ENCODE data around the gene CD99. TPM values are rescaled to one million over a fixed set of nuclear protein-coding genes. Genes with fewer than 3 reads are reported as not detected.
"Not testable (repeated sequence)": the region's sequence is repeated elsewhere in the genome, so short reads cannot be mapped to it uniquely, and the experiment has no call there.

Gene CD99
- total and polyA plus RNA-seq, 8 donors: 64.5 to 432 (median 134) TPM

- H3K36me3 ChIP-seq: no peaks in the 10 kb centered on the region
- no peak for ATAC-seq
- no peaks in the 10 kb centered on the region for H3K27me3 ChIP-seq
- DNase-seq: no peak
- intact Hi-C loops (cut with DNase I): no loop called here
- no peak for TF ChIP-seq CTCF (IDR thresholded peaks at IDR 0.05)
- peaks cover 0 to 4% (median 2%) of the 10 kb centered on the region in 3 donors for H3K4me1 ChIP-seq
- H3K27ac ChIP-seq: no peak overlapping the region
- H3K9me3 ChIP-seq: no peaks in the 10 kb centered on the region
- H3K4me3 ChIP-seq: no peak overlapping the region
- no peak for FAIRE-seq
- 29 to 73% methylated on average over 1 of the region's 1 CpG for WGBS, 2 donors
Observed at GRCh38 chrX:2748815-2749188, 57.7 kb downstream of the CD99 start.

DNA sequence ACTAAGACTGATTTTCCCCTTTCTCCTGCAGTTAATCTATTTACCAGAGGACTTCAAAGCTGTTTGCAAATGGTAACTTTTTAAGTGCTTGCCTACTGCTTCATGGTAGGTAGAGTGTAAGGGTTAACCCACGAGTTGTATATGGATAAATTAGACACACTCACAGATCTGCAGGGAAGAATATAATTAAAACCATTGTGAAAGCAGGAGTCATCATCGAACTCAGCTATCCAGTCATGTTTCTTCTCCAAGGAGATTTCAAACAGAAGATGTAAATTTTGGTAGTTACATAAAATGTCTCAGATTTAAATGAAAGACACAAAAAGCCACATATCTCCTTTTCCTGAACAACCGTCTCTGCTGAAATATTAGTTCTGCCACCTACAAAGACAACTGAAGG lies 60.2 kb downstream of the CD99 start:
- intact Hi-C loops (cut with DNase I): no loop called here
- Histone ChIP-seq H3K27ac (no peak overlapping the region), H3K4me1 (peaks cover 0 to 2% (median 0%) of the 10 kb centered on the region in 3 donors), H3K27me3 (no peaks in the 10 kb centered on the region), H3K36me3 (no peaks in the 10 kb centered on the region), H3K9me3 (no peaks in the 10 kb centered on the region), H3K4me3 (no peak overlapping the region)
- FAIRE-seq (no peak), ATAC-seq (no peak), DNase-seq (no peak)
- no peak for TF ChIP-seq CTCF (IDR thresholded peaks at IDR 0.05)
- 36 to 40% methylated on average over 3 of the region's 3 CpGs for WGBS, 2 donors

DNA sequence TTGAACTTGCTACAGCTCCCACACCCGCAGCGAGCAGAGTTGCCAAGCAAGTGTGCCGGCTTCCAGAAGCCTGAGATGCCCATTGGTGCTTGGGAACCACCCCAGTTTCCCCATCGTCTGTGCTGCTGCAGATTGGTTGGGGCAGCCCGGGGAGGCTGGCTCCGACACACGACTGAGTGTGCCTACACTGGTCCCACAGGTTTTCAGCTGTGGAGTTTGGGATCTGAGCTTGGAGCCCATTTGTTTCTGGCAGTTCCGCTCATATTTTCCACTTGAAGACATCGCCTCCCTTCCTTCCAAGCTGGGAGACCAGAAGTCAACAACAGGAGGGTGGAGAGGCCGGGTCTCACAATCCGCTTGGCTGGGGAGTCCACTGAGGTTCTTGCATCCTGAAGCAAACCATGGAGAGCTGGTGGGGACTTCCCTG lies 60.8 kb downstream of the CD99 start, which contains the start of gene XG:
XG (plus strand) TSS at position 167 of the 427 bp plus-strand sequence; CDS start at position 402, 235 bp downstream.
- ATAC-seq; intact Hi-C loops (cut with DNase I); H3K9me3 ChIP-seq; H3K27ac ChIP-seq; H3K4me3 ChIP-seq; DNase-seq; H3K36me3 ChIP-seq; H3K4me1 ChIP-seq; FAIRE-seq; H3K27me3 ChIP-seq: not testable (repeated sequence)
- WGBS, 2 donors: 62 to 64% methylated on average over 11 of the region's 11 CpGs

DNA sequence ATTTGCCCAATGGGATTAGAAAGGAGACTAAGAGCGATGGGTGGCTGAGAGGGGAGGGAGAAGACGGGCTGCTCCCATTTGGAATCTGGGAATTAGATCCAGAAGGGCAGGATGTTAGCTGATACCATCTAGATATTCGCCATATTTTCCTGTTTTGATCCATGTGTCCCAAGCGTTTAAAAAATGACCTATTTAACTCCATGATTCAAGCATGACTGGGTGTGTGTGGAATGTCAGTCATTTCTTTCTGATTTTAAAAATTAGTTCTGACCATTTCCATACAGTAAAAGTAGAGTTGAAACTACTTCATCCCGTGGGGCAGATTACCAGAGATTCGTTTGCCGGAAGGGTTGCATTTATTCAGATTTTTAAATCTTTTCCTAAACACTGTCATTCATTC lies 61.3 kb downstream of the CD99 start:
- 63 to 76% methylated on average over 5 to 6 of the region's 7 CpGs for WGBS, 2 donors
- DNase-seq; H3K27me3 ChIP-seq; H3K36me3 ChIP-seq; intact Hi-C loops (cut with DNase I); FAIRE-seq; H3K27ac ChIP-seq; H3K4me3 ChIP-seq; H3K9me3 ChIP-seq; H3K4me1 ChIP-seq; ATAC-seq: not testable (repeated sequence)

DNA sequence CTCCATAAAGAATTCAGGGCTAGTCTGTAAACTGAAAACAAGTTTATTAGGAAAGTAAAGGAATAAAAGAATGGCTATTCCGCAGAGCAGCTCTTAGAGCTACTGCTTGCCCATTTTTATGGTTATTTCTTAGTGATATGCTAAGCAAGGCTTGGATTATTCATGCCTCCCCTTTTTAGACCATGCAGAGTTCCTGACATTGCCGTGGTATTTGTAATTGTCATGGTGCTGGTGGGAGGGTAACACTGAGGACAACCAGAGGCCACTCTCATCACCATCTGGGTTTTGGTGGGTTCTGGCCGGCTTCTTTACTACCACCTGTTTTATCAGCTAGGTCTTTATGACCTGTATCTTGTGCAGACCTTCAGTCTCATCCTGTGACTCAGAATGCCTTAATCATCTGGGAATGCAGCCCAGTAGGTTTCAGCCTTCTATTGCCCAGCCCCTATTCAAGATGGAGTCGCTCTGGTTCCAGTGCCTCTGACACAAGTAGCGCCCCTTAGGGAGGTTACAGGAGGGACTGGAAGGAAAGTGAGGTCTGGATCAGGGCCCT lies 64.1 kb downstream of the CD99 start:
- H3K4me1 ChIP-seq; ATAC-seq; FAIRE-seq; H3K36me3 ChIP-seq; H3K4me3 ChIP-seq; DNase-seq; H3K27me3 ChIP-seq; H3K27ac ChIP-seq; intact Hi-C loops (cut with DNase I); H3K9me3 ChIP-seq: not testable (repeated sequence)
- 82 to 87% methylated on average over 5 of the region's 5 CpGs for WGBS, 2 donors

GRCh38 chrX:2756548-2756947 lies 65.5 kb downstream of the CD99 start:
- WGBS, 2 donors: 65 to 76% methylated on average over 10 of the region's 10 CpGs

More at GRCh38 chrX:2756548-2756947, 65.5 kb downstream of the CD99 start:
- no peak for DNase-seq
- Histone ChIP-seq H3K4me3 (no peak overlapping the region), H3K36me3 (no peaks in the 10 kb centered on the region), H3K4me1 (no peaks in the 10 kb centered on the region), H3K9me3 (no peaks in the 10 kb centered on the region), H3K27ac (no peak overlapping the region), H3K27me3 (no peaks in the 10 kb centered on the region)
- no peak for ATAC-seq
- intact Hi-C loops (cut with DNase I): no loop called here
- FAIRE-seq: no peak
- TF ChIP-seq CTCF (IDR thresholded peaks at IDR 0.05): no peak
